KMS-11 (cell line): ENCODE measurements around the gene APBA1.

Source experiments
- H2AFZ ChIP-seq: fragments of 200-600 bp; sonication (generic); 2 replicates; pipeline ENCODE4 v1.6.1; 2016; ENCODE audit warnings: antibody characterized with exemption, mixed run types, low read depth
- H3K27ac ChIP-seq: fragments of 200-600 bp; sonication (generic); 2 replicates; pipeline ENCODE4 v1.6.1; 2016; ENCODE audit warnings: mild to moderate bottlenecking, mixed run types
- H3K27me3 ChIP-seq: fragments of 200-600 bp; sonication (generic); 2 replicates; pipeline ENCODE4 v1.6.1; 2017; ENCODE audit warnings: mild to moderate bottlenecking, low read depth, mixed run types, moderate library complexity; ENCODE audit not compliant: insufficient read depth
- H3K36me3 ChIP-seq: fragments of 200-600 bp; sonication (generic); 2 replicates; pipeline ENCODE4 v1.6.1; 2017; ENCODE audit warnings: mild to moderate bottlenecking, mixed run types; ENCODE audit not compliant: insufficient read depth
- H3K4me1 ChIP-seq: fragments of 200-600 bp; sonication (generic); 2 replicates; pipeline ENCODE4 v1.6.1; 2016; ENCODE audit warnings: mild to moderate bottlenecking, low read depth, mixed run types; ENCODE audit not compliant: poor library complexity, severe bottlenecking
- H3K4me2 ChIP-seq: fragments of 200-600 bp; sonication (generic); 2 replicates; pipeline ENCODE4 v1.7.0; 2016; ENCODE audit warnings: mild to moderate bottlenecking, mixed run types
- H3K4me3 ChIP-seq: fragments of 200-600 bp; sonication (generic); IDR thresholded peaks from 2 replicates; pipeline ENCODE4 v1.6.1; 2017; ENCODE audit warnings: low read depth, low read length, mixed read lengths; ENCODE audit not compliant: insufficient read depth
- H3K79me2 ChIP-seq: fragments of 200-600 bp; sonication (generic); 2 replicates; pipeline ENCODE4 v1.6.1; 2016; ENCODE audit warnings: low read depth, mixed run types; ENCODE audit not compliant: insufficient read depth
- H3K9ac ChIP-seq: fragments of 200-600 bp; sonication (generic); 2 replicates; pipeline ENCODE4 v1.6.1; 2016; ENCODE audit warnings: mild to moderate bottlenecking, mixed run types
- H4K20me1 ChIP-seq: fragments of 200-600 bp; sonication (generic); 2 replicates; pipeline ENCODE4 v1.6.1; 2016; ENCODE audit warnings: mild to moderate bottlenecking, mixed run types; ENCODE audit not compliant: insufficient read depth
- CTCF ChIP-seq: fragments of 200-600 bp; sonication (generic); conservative IDR thresholded peaks from 2 replicates; pipeline ENCODE4 v1.6.1; 2017; ENCODE audit warnings: low read depth, mild to moderate bottlenecking, antibody characterized with exemption, low read length, moderate library complexity, mixed read lengths

APBA1 gene

GRCh38 chr9:69632768-69633167 is 39.4 kb downstream of the APBA1 start:
- H3K4me2 ChIP-seq = no peak overlapping the region
- no peaks in the 10 kb centered on the region for H4K20me1 ChIP-seq
- H3K9ac ChIP-seq = no peak overlapping the region
- no peak overlapping the region for H2AFZ ChIP-seq
- H3K4me3 ChIP-seq = no peak overlapping the region
- H3K4me1 ChIP-seq = no peaks in the 10 kb centered on the region
- no peaks in the 10 kb centered on the region for H3K36me3 ChIP-seq
- no peak overlapping the region for H3K27ac ChIP-seq
- no peaks in the 10 kb centered on the region for H3K79me2 ChIP-seq
- no peak for TF ChIP-seq CTCF
- no peaks in the 10 kb centered on the region for H3K27me3 ChIP-seq

- Histone ChIP-seq H3K27ac (no peak overlapping the region), H3K4me3 (no peak overlapping the region), H3K4me2 (no peak overlapping the region), H4K20me1 (no peaks in the 10 kb centered on the region), H3K27me3 (no peaks in the 10 kb centered on the region), H3K79me2 (no peaks in the 10 kb centered on the region), H3K9ac (no peak overlapping the region), H3K36me3 (no peaks in the 10 kb centered on the region), H3K4me1 (no peaks in the 10 kb centered on the region), H2AFZ (no peak overlapping the region)
- no peak for TF ChIP-seq CTCF
Measured at GRCh38 chr9:69627281-69627680, 44.9 kb downstream of the APBA1 start.

- Histone ChIP-seq H3K4me1 (no peaks in the 10 kb centered on the region), H2AFZ (no peak overlapping the region), H3K4me2 (no peak overlapping the region), H3K4me3 (no peak overlapping the region), H4K20me1 (no peaks in the 10 kb centered on the region), H3K79me2 (no peaks in the 10 kb centered on the region), H3K9ac (no peak overlapping the region), H3K27me3 (no peaks in the 10 kb centered on the region), H3K27ac (no peak overlapping the region), H3K36me3 (no peaks in the 10 kb centered on the region)
- TF ChIP-seq CTCF = no peak
Measured at GRCh38 chr9:69623276-69623675, 48.9 kb downstream of the APBA1 start.

GRCh38 chr9:69622676-69623075 is 49.5 kb downstream of the APBA1 start:
- no peaks in the 10 kb centered on the region for H3K36me3 ChIP-seq
- no peak overlapping the region for H3K9ac ChIP-seq
- no peak overlapping the region for H3K27ac ChIP-seq
- H4K20me1 ChIP-seq = no peaks in the 10 kb centered on the region
- H3K4me2 ChIP-seq = no peak overlapping the region
- H2AFZ ChIP-seq = no peak overlapping the region
- no peaks in the 10 kb centered on the region for H3K79me2 ChIP-seq
- H3K4me1 ChIP-seq = no peaks in the 10 kb centered on the region
- no peaks in the 10 kb centered on the region for H3K27me3 ChIP-seq
- TF ChIP-seq CTCF = no peak
- no peak overlapping the region for H3K4me3 ChIP-seq
